ENCODE results near the gene DDX39A.

GRCh38 chr19:14411938-14412245 lies 7.2 kb downstream of the DDX39A start:
- TF ChIP-seq POLR2A (IDR thresholded peaks at IDR 0.05; ENCODE audit: low read length) (no peak), GATA1 (IDR thresholded peaks at IDR 0.05; ENCODE audit: low read depth, low read length) (no peak)

Measured in erythroblast (primary cell).